GM18502 (cell line): ENCODE results near the gene MAML3.

Source experiments
- ATAC-seq: cut with Tn5 transposase; IDR thresholded peaks from one replicate; pipeline ENCODE4 v1.9.1; 2021; ENCODE audit warnings: mild to moderate bottlenecking; ENCODE audit not compliant: unreplicated experiment, poor library complexity

The MAML3 gene

GRCh38 chr4:140106289-140106844 is 47.6 kb downstream of the MAML3 start:
- no peak for ATAC-seq

- no peak for ATAC-seq
These were observed 48.5 kb downstream of the MAML3 start for GRCh38 chr4:140105436-140105835.

DNA sequence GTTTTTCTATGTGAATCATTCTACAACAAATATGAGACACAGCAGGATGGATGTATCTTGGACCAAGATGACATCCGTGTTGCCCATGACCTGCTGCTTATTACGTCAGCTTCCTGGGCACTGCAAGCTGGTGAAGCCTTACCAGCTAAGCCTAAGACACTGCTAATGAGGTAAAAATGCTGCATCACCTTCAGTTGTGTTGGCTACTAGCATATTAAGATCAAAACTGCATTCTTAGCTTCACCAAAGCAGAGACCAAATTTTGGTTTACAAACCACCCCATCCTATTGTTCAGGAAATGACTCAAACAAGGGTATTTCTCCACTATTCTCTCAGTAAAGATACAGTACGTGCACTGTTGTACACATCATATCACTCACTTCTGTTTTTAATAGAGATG is 50.3 kb downstream of the MAML3 start:
- ATAC-seq: peak; percentile 97

GRCh38 chr4:140102421-140102820 is 51.6 kb downstream of the MAML3 start:
- ATAC-seq: no peak

DNA sequence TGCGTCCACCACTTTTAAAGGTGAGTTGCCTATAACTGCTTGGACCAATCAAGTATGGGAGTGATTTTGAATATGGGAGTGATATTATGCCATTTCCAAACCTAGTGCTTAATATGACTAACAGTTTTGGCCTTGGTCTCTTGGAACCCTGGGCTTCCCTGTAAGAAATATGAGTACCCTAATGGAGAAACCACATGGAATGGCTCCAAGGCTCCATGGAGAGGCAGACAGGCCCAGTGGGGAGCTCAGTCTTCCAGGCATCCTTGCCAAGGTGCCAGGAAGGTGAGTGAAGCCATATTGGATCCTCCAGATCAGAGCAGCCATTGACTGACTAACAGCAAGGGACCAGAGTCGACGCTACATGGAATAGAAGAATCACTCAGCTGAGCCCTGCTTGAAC is 53.2 kb downstream of the MAML3 start:
- ATAC-seq: no peak

DNA sequence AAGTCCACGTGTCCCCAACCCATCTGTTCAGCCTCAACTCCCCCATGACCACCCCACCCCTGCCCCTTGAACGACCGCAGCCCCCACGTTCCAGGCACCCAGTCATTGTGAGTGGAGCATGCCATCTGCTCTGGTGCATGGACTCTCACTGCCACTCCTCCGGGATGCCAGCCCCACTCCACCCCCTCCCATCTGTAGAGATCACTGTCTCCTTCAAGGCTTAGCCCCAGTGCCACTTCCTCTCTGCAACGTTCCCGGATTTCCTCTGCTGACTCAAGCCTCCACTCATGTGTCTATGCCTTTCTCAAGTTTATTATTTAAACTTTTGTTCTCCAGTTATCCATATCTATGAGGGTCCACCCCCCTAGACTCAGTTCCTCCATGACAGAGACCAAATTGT is 54.0 kb downstream of the MAML3 start:
- ATAC-seq: no peak

DNA sequence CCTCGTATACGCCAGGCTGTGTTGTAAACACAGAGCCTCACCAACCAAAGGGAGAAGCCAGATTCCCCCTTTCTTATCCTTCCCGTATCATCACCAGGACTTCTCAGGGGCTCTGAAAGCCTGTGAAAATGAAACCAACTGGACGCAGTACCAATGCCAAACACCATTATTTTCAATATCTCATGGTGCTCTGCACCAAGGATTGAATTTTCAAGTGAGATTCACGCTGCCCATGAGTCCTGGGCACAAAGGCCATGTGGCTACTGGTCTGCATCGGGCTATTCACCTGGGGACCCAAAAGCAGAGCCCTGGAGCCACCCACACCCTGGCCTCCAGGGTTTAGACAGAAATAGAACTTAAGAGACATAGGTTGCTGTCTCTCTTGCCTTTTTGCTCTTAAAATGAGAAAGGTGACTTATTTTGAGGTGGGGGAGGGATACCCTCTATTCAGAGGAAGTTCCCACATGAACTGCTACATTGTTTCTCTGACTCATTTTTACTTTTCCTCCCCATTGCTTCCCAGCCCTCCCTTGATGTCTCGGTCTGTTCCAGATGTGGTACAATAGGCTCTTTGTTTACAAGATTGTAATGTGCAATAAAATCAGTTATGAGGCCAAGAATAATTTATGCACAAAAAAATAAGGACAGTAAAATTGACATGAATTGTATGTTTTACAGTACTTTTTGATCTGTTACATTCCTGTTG is 55.4 kb downstream of the MAML3 start:
- ATAC-seq: no peak

DNA sequence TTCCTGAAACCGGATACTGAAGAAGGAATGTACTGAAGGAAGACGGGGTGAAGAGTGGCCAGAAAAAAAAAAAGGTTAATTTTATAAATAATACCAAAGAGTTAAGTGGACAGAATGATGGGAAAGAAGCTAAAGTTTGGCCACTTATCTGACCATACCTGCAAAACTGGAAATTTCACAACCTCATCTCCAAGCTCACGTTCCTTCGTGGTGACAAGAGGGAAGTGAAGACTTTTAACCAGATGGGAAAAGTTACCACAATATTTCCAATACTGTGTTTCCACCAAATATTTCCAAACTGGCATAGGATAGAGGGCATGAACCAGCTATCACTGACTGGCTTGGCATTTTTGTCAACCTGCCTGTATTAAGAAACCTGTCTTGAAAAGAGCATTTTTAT is 56.4 kb downstream of the MAML3 start:
- no peak for ATAC-seq

- ATAC-seq: no peak
These were observed 57.1 kb downstream of the MAML3 start for GRCh38 chr4:140096921-140097320.

GRCh38 chr4:140096483-140096861 is 57.5 kb downstream of the MAML3 start:
- no peak for ATAC-seq

GRCh38 chr4:140095694-140096482 is 58.1 kb downstream of the MAML3 start:
- ATAC-seq: no peak

- no peak for ATAC-seq
These were observed 59.3 kb downstream of the MAML3 start for GRCh38 chr4:140094438-140095420.

- ATAC-seq: no peak
These were observed 61.7 kb downstream of the MAML3 start for GRCh38 chr4:140092094-140092851.

GRCh38 chr4:140091305-140091704 is 62.7 kb downstream of the MAML3 start:
- ATAC-seq: no peak

DNA sequence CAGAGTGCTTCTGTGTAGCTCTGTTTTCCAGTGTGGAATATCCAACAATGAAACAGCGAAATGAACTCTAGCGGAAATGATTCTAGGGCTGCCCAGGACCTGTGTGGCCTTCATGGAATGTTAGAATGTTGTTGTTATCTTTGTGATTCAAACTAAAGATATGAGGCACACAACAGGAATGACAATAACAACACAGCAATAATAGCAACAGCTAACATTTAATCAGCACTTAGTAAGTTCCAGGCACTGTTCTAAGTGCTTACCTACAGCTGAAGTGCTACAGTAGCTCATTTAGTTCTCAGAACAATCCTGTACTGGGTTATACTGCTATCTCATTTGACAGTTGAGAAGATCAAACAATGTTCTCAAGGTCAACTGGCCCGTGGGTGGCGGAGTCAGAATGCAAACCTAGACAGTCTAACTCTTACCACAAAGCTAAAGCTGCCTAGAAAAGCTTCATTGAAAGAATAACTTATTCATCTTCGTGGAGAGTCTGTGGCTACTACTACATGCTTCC is 63.7 kb downstream of the MAML3 start:
- no peak for ATAC-seq

GRCh38 chr4:140089216-140089615 is 64.8 kb downstream of the MAML3 start:
- ATAC-seq: no peak

GRCh38 chr4:140088323-140088967 is 65.5 kb downstream of the MAML3 start:
- ATAC-seq: no peak

DNA sequence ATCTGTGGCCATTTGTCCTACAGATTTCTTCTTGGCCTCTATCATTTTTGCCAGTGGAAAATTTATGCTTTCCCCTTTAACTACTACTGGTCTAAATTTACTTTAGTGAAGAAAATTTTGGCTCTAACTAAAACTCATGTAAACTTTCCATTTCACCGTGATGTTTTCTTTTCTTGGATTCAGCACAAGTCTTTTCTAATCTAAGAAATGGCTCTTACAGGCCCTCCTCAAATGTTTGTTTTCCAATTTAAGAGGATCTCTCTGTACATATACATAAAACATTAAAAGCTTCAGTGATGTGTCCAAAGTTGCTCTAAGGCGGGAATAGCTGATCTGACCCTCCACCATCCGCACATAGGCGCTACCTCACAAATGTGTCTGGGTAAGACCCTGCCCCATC is 68.1 kb downstream of the MAML3 start:
- ATAC-seq: no peak

GRCh38 chr4:140085062-140085622 is 68.8 kb downstream of the MAML3 start:
- ATAC-seq: no peak
